ENCODE measurements around the gene PPP1R15B.
A peak's percentile ranks its signal among the peaks of the same experiment; 100 is the strongest.

The PPP1R15B gene

GRCh38 chr1:204420039-204421004, 8.7 kb upstream of the PPP1R15B start:
- no peak for DNase-seq

DNA sequence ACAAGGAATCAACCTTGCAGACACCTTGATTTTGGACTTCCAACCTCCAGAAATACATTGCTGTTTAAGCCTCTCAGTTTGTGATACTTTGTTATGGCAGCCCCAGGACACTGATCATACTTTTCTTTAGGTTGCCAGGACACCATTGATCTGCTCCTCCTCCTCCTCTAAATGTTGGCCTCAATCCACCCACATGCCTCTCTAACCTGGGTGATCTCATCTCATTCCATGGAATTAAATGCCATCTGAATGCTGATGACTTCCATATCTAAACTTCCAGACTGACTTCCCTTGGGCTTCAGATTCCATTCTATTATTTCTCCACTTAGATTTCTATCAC, 7.4 kb upstream of the PPP1R15B start:
- no peak for DNase-seq

GRCh38 chr1:204418174-204419063, 6.8 kb upstream of the PPP1R15B start:
- DNase-seq = no peak

GRCh38 chr1:204417074-204417997, 5.7 kb upstream of the PPP1R15B start:
- no peak for DNase-seq

GRCh38 chr1:204416589-204417073, 5.0 kb upstream of the PPP1R15B start:
- no peak for DNase-seq

- DNase-seq = no peak
Measured at GRCh38 chr1:204415351-204415750, 3.7 kb upstream of the PPP1R15B start.

- no peak for DNase-seq
Measured at GRCh38 chr1:204414016-204414415, 2.4 kb upstream of the PPP1R15B start.

GRCh38 chr1:204413170-204413535, 1.5 kb upstream of the PPP1R15B start:
- DNase-seq = no peak

GRCh38 chr1:204410688-204411450, 748 bp downstream of the PPP1R15B start:
- peak in 1 of 2 experiments; percentile 34 for DNase-seq

DNA sequence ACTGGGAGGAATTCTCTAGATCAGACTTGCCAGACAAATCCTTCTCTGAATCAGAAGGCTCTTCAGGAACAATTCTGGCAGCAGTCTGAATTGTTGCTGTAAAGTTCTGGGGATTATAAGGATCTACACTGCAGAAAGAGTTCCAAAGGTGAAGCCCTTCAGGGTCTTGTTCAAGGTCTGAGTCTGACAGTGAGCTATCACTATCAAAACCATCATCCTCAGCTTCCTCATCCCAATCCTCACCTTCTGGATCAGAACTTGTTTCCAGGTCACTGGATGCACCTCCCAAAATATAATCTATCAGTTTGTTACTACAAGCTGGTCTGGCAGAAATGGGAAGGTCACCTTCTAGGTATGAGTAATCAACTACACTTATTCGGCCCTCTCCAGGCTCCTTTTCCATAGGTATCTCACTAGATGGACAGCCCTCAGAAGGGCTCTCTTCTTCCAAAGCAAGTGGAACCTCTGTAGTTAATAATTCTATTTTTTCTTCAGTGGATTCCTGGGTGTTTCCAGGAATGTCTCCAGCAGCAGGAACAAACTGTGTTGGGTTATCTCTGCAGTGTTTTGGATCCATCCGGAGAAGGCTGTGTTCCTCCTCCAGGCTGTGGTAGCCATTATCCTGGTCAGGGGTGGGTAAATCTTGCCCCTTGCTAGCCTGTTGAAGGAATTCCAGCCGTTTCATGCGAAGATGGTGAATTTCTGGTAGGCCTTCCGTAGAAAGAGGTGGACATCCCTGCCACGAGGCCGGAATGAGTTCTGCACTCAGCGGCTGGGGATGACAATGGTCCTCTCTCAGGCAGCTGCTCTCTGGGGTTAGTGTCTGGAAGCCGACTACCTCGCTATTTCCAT, 1.6 kb downstream of the PPP1R15B start:
- DNase-seq = no peak

- no peak for DNase-seq
Measured at GRCh38 chr1:204409123-204409522, 2.5 kb downstream of the PPP1R15B start.

DNA sequence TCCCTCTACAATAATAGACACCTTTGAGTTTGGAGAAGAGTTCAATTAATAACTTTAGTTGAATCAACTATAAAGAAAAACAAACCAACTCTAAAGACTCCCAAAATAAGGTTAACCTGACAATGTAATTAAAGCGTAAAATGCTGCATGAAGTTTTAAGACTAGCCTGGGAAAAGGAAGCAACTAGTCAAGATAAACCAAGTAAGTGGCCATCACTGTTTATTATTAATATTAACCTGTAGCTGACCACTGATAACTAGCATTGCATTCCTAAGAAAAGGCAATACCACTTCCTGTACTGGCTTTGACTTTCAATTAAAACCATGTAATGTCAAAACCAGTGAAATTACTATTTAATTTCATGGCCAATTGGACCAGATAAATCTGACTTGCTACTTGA, 3.0 kb downstream of the PPP1R15B start:
- DNase-seq = no peak

GRCh38 chr1:204408074-204408507, 3.5 kb downstream of the PPP1R15B start:
- peak; percentile 36 to 62 for DNase-seq

DNA sequence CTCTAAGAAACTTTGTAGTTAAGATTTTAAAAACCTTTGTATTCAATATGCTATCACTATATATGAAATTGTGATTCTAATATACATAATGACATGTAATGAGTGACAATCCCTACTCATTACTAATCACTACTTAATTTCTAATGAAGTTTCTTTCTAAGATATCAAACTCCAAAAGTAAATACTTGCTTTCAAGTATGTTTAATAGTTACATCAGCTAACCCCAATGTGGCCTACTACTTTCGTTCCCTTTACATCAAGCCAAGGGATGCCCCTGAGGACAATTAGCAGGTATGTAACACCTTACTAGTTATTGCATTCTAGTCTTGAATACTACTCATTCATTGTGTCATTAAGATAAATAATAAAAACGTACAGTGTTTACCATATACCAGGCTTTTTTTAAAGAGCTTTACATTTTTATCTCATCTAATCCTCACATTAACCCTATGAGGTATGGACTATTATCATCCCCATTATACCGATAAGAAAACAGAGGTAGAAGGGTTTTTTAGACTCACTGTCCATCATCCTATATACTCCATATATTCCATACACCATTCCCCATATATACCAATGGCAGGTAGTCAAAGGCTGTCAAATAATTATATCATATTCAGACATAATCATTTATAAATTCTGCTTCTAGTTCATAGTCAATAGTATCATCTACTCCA, 4.2 kb downstream of the PPP1R15B start:
- DNase-seq = no peak

- DNase-seq = no peak
Measured at GRCh38 chr1:204406621-204407020, 5.0 kb downstream of the PPP1R15B start.

- no peak for DNase-seq
Measured at GRCh38 chr1:204405988-204406387, 5.6 kb downstream of the PPP1R15B start.

GRCh38 chr1:204404629-204405028, 7.0 kb downstream of the PPP1R15B start:
- no peak for DNase-seq

DNA sequence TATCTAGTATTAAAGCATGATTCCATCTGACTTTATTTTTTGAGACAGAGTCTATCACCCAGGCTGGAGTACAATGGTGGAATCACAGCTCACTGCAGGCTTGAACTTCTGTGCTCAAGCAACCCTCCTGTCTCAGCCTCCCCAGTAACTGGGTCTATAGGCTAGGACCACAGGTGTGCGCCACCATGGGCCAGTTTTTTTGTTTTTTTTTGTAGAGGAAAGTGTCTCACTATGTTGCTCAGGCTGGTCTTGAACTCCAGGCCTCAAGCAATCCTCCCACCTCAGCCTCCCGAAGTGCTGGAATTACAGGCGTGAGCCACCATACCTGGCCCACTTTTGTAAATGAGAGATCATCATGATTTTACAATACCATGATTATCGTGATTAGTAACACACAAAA, 9.2 kb downstream of the PPP1R15B start:
- DNase-seq = no peak

GRCh38 chr1:204401730-204402129, 9.9 kb downstream of the PPP1R15B start:
- DNase-seq = no peak

GRCh38 chr1:204400882-204401510, 10.6 kb downstream of the PPP1R15B start:
- DNase-seq = no peak
